ENCODE data around the gene SND1. TPM values are rescaled to one million over a fixed set of nuclear protein-coding genes. Genes with fewer than 3 reads are reported as not detected.

SND1 gene
- total and polyA plus RNA-seq, 2 donors (not counting 3 experiments of a cell fraction or from before 2014, with no cell fraction given), result 116 to 249 TPM

- dilution Hi-C loops (cut with MboI; ENCODE audit: extremely low pct_ligation_motif_present, low sequenced_read_pairs), result no loop called here
- CTCF ChIA-PET, result interaction anchor here (1.2 to 1.5 kb wide), 2 partner anchors 27 to 183 kb away, joined by 3 to 4 read pairs; no protein-coding TSS in a partner anchor
Observed at GRCh38 chr7:128025819-128026218, 373.8 kb downstream of the SND1 start.

More at GRCh38 chr7:128025819-128026218, 373.8 kb downstream of the SND1 start:
- Histone ChIP-seq H3K79me2 (ENCODE audit: control insufficient read depth, insufficient read depth, low read length) (no peaks in the 10 kb centered on the region), H3K4me3 (replicated peaks in 1 of 3; ENCODE audit: insufficient read depth in 1 of 3, low read depth in 1 of 3, low read length in 3 of 3) (no peak overlapping the region), H4K20me1 (replicated peaks; ENCODE audit: control insufficient read depth, extremely low read depth, insufficient read depth, low read length) (no peaks in the 10 kb centered on the region), H3K9me1 (replicated peaks; ENCODE audit: control insufficient read depth, extremely low read depth, insufficient read depth, low read length) (no peaks in the 10 kb centered on the region), H3K9ac (replicated peaks; ENCODE audit: extremely low read depth, insufficient read depth, low read length) (no peak overlapping the region), H3K4me2 (ENCODE audit: insufficient read depth, low read length) (no peak overlapping the region), H2AFZ (ENCODE audit: low read depth, low read length) (no peak overlapping the region), H3K27me3 (ENCODE audit: control insufficient read depth in 2 of 2, insufficient read depth in 2 of 2, low read length in 2 of 2) (no peaks in the 10 kb centered on the region), H3K27ac (ENCODE audit: insufficient read depth, low read depth, low read length) (no peak overlapping the region), H3K4me1 (ENCODE audit: control insufficient read depth, extremely low read depth, insufficient read depth, low read length) (peaks cover 13% of the 10 kb centered on the region), H3K36me3 (ENCODE audit: control insufficient read depth in 2 of 2, extremely low read depth in 1 of 2, insufficient read depth in 2 of 2, low read length in 2 of 2) (no peaks in the 10 kb centered on the region), H3K9me3 (replicated peaks; ENCODE audit: control insufficient read depth, insufficient read depth, low read length) (no peaks in the 10 kb centered on the region)
- DNase-seq (ENCODE audit: low read depth, low spot score), result no peak
- no peak for TF ChIP-seq POLR2AphosphoS5 (IDR thresholded peaks at IDR 0.05; ENCODE audit: insufficient read depth, low read depth, low read length)
- TF ChIP-seq FOS (IDR thresholded peaks at IDR 0.05; ENCODE audit: borderline replicate concordance, insufficient read depth, low read length), result no peak
- no peak for TF ChIP-seq MYC (IDR thresholded peaks at IDR 0.05; ENCODE audit: low read depth, low read length)
- TF ChIP-seq POLR2A (IDR thresholded peaks at IDR 0.05; ENCODE audit: low read depth, low read length), result no peak
- TF ChIP-seq MAX (IDR thresholded peaks at IDR 0.05; ENCODE audit: insufficient read depth, insufficient read length), result no peak
- no peak for TF ChIP-seq JUN (IDR thresholded peaks at IDR 0.05; ENCODE audit: borderline replicate concordance, insufficient read depth, insufficient read length, low read depth)
- TF ChIP-seq EZH2 (IDR thresholded peaks at IDR 0.05; ENCODE audit: borderline replicate concordance, low read depth, low read length, severe bottlenecking), result no peak
- TF ChIP-seq CTCF (IDR thresholded peaks at IDR 0.05; ENCODE audit: extremely low read depth in 1 of 2, insufficient read depth in 1 of 2, low read depth in 1 of 2, low read length in 2 of 2), result no peak
- no peak for TF ChIP-seq GATA2 (IDR thresholded peaks at IDR 0.05; ENCODE audit: insufficient read depth, insufficient read length, low read depth, low read length)
- BruUV-seq (replicated peaks), result no TSS peak
- POLR2A ChIA-PET, result interaction anchor here (0.7 kb wide), 2 partner anchors 27 to 276 kb away, joined by 3 read pairs; no protein-coding TSS in a partner anchor
- intact Hi-C loops (cut with micrococcal nuclease), result no loop called here
- peak; percentile 85 for FAIRE-seq

Data from endothelial cell of umbilical vein (primary cell).